Neural progenitor cell (in vitro differentiated cells): ENCODE measurements around the gene NUDT22.

ENCODE experiments used
- EZH2phosphoT487 ChIP-seq: fragments of 200-600 bp; sonication (generic); IDR thresholded peaks from 2 replicates; pipeline ENCODE4 v1.6.1; 2017; ENCODE audit warnings: antibody characterized with exemption
- TF ChIP-seq, protein P1 (sequence below): fragments of 200-600 bp; sonication (generic); IDR thresholded peaks from 2 replicates; pipeline ENCODE4 v1.5.1; 2017; ENCODE audit warnings: antibody characterized with exemption, mild to moderate bottlenecking

DNA sequence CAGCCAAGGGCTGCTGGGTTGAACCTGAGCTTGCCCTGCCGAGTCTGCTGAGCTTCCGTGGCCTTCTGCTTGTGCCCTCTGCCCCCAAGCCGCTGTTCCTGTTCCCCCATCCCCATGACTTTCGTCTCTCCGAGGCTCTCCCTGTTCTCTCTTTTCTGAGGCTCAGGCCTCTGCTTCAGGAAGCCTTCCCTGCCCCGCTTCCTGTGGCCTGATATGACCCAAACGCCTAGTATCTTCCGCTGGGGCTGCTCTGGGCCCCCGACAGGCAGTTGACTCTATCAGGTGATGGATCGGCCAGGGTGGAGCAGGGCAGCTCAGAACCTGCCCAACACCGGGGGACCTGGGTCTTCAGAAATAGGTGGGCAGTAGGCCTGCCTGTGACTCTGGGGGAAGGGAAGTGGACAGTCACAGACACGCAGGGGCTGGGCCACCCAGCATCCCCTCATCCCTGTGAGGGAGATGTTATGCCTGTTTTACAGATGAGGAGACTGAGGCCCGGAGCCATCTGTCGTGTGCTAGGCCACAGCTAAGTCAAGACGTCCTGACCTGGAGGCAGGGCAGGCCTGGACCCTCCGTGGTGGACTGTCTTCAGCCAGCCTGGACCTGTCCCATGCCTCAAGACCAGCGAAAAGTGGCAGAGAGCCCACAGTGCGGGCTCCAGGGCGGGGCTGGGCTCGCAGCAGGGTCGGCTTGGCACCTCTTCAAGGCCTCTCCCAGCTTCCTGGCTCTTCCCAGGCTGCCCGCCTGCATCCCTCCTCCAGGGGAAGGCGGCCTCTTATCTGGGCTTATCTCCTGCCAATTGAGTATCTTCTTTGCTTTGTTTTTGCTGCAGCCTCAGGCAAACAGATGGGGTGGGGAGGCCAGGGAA lies 42.2 kb downstream of the NUDT22 start:
- TF ChIP-seq, protein P1, sequence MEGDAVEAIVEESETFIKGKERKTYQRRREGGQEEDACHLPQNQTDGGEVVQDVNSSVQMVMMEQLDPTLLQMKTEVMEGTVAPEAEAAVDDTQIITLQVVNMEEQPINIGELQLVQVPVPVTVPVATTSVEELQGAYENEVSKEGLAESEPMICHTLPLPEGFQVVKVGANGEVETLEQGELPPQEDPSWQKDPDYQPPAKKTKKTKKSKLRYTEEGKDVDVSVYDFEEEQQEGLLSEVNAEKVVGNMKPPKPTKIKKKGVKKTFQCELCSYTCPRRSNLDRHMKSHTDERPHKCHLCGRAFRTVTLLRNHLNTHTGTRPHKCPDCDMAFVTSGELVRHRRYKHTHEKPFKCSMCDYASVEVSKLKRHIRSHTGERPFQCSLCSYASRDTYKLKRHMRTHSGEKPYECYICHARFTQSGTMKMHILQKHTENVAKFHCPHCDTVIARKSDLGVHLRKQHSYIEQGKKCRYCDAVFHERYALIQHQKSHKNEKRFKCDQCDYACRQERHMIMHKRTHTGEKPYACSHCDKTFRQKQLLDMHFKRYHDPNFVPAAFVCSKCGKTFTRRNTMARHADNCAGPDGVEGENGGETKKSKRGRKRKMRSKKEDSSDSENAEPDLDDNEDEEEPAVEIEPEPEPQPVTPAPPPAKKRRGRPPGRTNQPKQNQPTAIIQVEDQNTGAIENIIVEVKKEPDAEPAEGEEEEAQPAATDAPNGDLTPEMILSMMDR = no peak
- TF ChIP-seq EZH2phosphoT487 = no peak
